Measurements from ENCODE around the gene FBXL19. TPM values are rescaled to one million over a fixed set of nuclear protein-coding genes. Genes with fewer than 3 reads are reported as not detected.
A peak's percentile ranks its signal among the peaks of the same experiment; 100 is the strongest.

Gene FBXL19
- total RNA-seq, 2 donors from 2014 or later = 21.9 to 44.8 TPM

DNA sequence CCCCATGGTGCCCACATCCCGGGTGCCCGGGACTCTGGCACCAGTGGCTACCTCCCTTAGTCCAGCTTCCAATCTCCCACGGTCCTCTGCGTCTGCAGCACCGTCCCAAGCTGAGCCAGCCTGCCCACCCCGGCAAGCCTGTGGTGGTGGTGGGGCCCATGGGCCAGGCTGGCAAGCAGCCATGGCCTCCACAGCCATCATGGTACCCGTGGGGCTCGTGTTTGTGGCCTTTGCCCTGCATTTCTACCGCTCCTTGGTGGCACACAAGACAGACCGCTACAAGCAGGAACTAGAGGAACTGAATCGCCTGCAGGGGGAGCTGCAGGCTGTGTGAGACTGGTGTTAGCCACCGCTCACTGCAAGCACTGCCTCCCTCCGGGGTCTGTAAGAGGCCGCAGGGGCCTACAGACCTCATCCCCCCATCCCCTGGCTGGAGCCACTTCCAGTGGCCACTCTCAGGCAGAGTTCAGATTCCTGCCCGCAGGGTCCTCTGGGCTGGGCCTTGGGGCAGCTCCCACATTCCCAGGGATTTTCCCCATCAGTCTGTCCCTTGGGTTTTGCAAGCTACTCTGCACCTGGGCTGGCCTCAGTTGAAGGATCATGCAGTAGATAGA lies 30.2 kb downstream of the FBXL19 start:
- intact Hi-C loops (cut with DNase I) = no loop called here
- DNase-seq = peak; percentile 70
- TF ChIP-seq, protein P1, sequence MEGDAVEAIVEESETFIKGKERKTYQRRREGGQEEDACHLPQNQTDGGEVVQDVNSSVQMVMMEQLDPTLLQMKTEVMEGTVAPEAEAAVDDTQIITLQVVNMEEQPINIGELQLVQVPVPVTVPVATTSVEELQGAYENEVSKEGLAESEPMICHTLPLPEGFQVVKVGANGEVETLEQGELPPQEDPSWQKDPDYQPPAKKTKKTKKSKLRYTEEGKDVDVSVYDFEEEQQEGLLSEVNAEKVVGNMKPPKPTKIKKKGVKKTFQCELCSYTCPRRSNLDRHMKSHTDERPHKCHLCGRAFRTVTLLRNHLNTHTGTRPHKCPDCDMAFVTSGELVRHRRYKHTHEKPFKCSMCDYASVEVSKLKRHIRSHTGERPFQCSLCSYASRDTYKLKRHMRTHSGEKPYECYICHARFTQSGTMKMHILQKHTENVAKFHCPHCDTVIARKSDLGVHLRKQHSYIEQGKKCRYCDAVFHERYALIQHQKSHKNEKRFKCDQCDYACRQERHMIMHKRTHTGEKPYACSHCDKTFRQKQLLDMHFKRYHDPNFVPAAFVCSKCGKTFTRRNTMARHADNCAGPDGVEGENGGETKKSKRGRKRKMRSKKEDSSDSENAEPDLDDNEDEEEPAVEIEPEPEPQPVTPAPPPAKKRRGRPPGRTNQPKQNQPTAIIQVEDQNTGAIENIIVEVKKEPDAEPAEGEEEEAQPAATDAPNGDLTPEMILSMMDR (IDR thresholded peaks at IDR 0.05) = peak; percentile 61
- Histone ChIP-seq H3K27ac (no peak overlapping the region), H3K27me3 (no peaks in the 10 kb centered on the region), H3K4me3 (no peak overlapping the region), H3K9me3 (no peaks in the 10 kb centered on the region), H3K9ac (ENCODE audit: low read depth in 2 of 2, low read length in 2 of 2) (no peak overlapping the region), H3K4me1 (peaks cover 14% of the 10 kb centered on the region), H3K36me3 (no peaks in the 10 kb centered on the region)

DNA sequence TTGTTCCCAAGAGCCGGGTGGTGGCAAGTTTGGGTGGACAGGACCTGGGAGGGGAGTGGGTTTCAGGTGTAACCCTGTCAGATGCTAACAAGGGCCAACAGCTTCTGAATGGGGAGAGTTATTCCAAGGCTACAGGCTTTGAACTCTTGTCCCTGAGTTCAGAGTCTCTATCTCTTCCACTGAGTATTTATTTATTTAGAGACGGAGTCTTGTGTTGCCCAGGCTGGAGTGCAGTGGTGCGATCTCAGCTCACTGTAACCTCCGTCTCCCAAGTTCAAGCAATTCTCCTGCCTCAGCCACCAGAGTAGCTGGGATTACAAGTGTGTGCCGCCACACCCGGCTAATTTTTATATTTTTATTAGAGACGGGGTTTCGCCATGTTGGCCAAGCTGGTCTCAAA lies 31.6 kb downstream of the FBXL19 start:
- Histone ChIP-seq H3K36me3 (no peaks in the 10 kb centered on the region), H3K27me3 (no peaks in the 10 kb centered on the region), H3K27ac (no peak overlapping the region), H3K4me3 (no peak overlapping the region), H3K4me1 (peaks cover 17% of the 10 kb centered on the region), H3K9me3 (no peaks in the 10 kb centered on the region), H3K9ac (ENCODE audit: low read depth in 2 of 2, low read length in 2 of 2) (no peak overlapping the region)
- intact Hi-C loops (cut with DNase I) = no loop called here
- DNase-seq = no peak
- TF ChIP-seq, protein P1 (IDR thresholded peaks at IDR 0.05) = no peak

DNA sequence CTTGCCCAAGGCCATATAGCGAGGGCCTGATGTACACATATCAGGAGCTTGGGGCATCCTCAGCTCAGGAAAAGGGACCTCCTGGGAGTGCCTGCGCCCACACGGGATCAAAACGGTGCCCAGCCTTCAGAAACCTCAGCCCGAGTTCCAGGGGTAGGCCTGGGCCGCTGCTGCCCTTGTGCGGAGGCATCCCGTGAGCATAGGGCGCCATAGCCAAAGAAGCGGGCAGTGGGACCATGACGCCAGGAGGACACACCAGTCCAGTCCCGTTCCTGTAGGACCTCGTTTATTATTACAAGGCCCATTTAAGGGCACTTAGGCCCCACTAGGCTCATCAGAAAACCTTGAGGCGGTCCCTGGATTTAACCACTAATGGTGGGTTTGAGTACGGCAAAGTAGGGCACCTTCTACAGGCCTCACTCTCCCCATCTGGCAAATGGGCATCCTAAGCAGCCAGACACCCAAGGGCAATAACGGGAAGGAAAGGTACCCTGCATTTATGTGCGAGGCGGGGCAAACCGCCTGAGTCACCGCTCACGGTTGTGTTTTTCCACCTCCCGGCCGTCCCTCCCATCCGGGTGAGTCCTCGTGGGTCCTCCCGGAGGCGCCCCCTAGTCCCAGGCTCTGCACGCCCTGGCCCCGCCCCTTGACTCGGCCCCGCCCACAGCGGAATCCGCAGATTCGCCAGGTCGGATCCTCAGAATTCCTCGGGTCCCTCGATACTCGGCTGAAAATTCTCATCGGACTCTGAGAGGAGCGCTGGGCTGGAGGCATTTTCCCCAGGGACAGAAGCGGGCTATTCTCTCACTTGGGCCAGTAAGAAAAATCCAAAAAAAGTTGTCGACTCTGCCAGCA lies 33.5 kb downstream of the FBXL19 start:
- Histone ChIP-seq H3K9ac (ENCODE audit: low read depth in 2 of 2, low read length in 2 of 2) (peak overlapping the region; percentile 86 to 89), H3K9me3 (no peaks in the 10 kb centered on the region), H3K27me3 (no peaks in the 10 kb centered on the region), H3K36me3 (peaks cover 6% of the 10 kb centered on the region), H3K4me3 (peak overlapping the region; percentile 58), H3K4me1 (peaks cover 8% of the 10 kb centered on the region), H3K27ac (peak overlapping the region; percentile 85)
- peak; percentile 86 for DNase-seq
- TF ChIP-seq, protein P1 (IDR thresholded peaks at IDR 0.05) = no peak
- intact Hi-C loops (cut with DNase I) = no loop called here

- DNase-seq = peak; percentile 96
- no peaks in the 10 kb centered on the region for H3K27me3 ChIP-seq
- TF ChIP-seq, protein P1 (IDR thresholded peaks at IDR 0.05) = no peak
- intact Hi-C loops (cut with DNase I) = no loop called here
- H3K27ac ChIP-seq = peak within 1 kb of the TSS; percentile 85
- H3K4me1 ChIP-seq = peaks cover 8% of the 10 kb centered on the region
- no peaks in the 10 kb centered on the region for H3K9me3 ChIP-seq
- H3K9ac ChIP-seq (ENCODE audit: low read depth in 2 of 2, low read length in 2 of 2) = peak within 1 kb of the TSS; percentile 86 to 89
- H3K4me3 ChIP-seq = peak within 1 kb of the TSS; percentile 58
- H3K36me3 ChIP-seq = peaks cover 10% of the 10 kb centered on the region
Observed at GRCh38 chr16:30957456-30958174, 34.2 kb downstream of the FBXL19 start, which contains the start of gene SETD1A. SETD1A (plus strand) TSS chr16:30957754; CDS start chr16:30958732, 978 bp downstream.

All from colonic mucosa (tissue), 4 donors.